NCI-H1436 (cell line): ENCODE results near the gene EN2.

Experiments used
- DNase-seq: peaks from one replicate; lab custom pipeline; 2025; lab: John Stamatoyannopoulos, UW

Gene EN2

GRCh38 chr7:155486783-155487508 is 29.0 kb downstream of the EN2 start:
- no peak for DNase-seq

GRCh38 chr7:155487509-155488482 is 29.9 kb downstream of the EN2 start:
- DNase-seq: no peak

GRCh38 chr7:155488483-155489127 is 30.7 kb downstream of the EN2 start:
- no peak for DNase-seq

- no peak for DNase-seq
These were observed 31.4 kb downstream of the EN2 start for GRCh38 chr7:155489158-155489840.

- no peak for DNase-seq
These were observed 32.1 kb downstream of the EN2 start for GRCh38 chr7:155489862-155490696.

- DNase-seq: no peak
These were observed 33.0 kb downstream of the EN2 start for GRCh38 chr7:155490697-155491628.

GRCh38 chr7:155491812-155492211 is 33.9 kb downstream of the EN2 start:
- no peak for DNase-seq

- DNase-seq: no peak
These were observed 36.0 kb downstream of the EN2 start for GRCh38 chr7:155493744-155494538.

- no peak for DNase-seq
These were observed 36.6 kb downstream of the EN2 start for GRCh38 chr7:155494551-155494950.

GRCh38 chr7:155495440-155496248 is 37.7 kb downstream of the EN2 start:
- no peak for DNase-seq

- no peak for DNase-seq
These were observed 38.5 kb downstream of the EN2 start for GRCh38 chr7:155496267-155497005.

GRCh38 chr7:155497149-155497901 is 39.4 kb downstream of the EN2 start:
- no peak for DNase-seq

GRCh38 chr7:155505422-155505793 is 47.5 kb downstream of the EN2 start:
- no peak for DNase-seq

- no peak for DNase-seq
These were observed 49.0 kb downstream of the EN2 start for GRCh38 chr7:155506854-155507337.

GRCh38 chr7:155507576-155507975 is 49.6 kb downstream of the EN2 start:
- DNase-seq: no peak
